Common myeloid progenitor, CD34-positive (primary cell): ENCODE measurements around the gene ILK.
A peak's percentile ranks its signal among the peaks of the same experiment; 100 is the strongest.

Experiments
- CTCF ChIA-PET: fragments of 350-600 bp; sonication (Branson Sonifier 250); formaldehyde crosslinking; loops from one replicate; lab custom pipeline; 2021; ENCODE audit warnings: antibody characterized with exemption; lab: Charles Lee
- POLR2A ChIA-PET: fragments of 350-600 bp; sonication (Branson Sonifier 250); formaldehyde crosslinking; loops from one replicate; lab custom pipeline; 2021; ENCODE audit warnings: antibody characterized with exemption; lab: Charles Lee
- DNase-seq, 3 donors: peaks; one replicate each; pipeline versions ENCODE4 v3.0.0 to v3.0.0-alpha.2; 2013
- H3K27ac ChIP-seq, 2 experiments: 1 replicate in 1 of 2; 2 replicates in 1 of 2; pipeline ENCODE4 v1.7.0; 2013; ENCODE audit warnings: inconsistent platforms in 2 of 2, low read length in 2 of 2, mild to moderate bottlenecking in 2 of 2, low read depth in 1 of 2, moderate library complexity in 1 of 2; ENCODE audit not compliant: severe bottlenecking in 2 of 2, insufficient read depth in 1 of 2, poor library complexity in 1 of 2
- H3K27me3 ChIP-seq, 5 experiments: replicated peaks in 2 of 5; 1 replicate in 3 of 5; 2 replicates in 2 of 5; pipeline versions ENCODE4 v1.6.1 to v1.7.0; 2013; ENCODE audit warnings: low read length in 4 of 5, mild to moderate bottlenecking in 2 of 5, moderate library complexity in 2 of 5, inconsistent platforms in 1 of 5; ENCODE audit not compliant: insufficient read depth in 5 of 5, control insufficient read depth in 4 of 5
- H3K36me3 ChIP-seq, 4 experiments: 1 replicate in 2 of 4; 2 replicates in 2 of 4; pipeline versions ENCODE4 v1.6.1 to v1.7.0; 2013; ENCODE audit warnings: low read length in 3 of 4, control low read depth in 1 of 4, mild to moderate bottlenecking in 1 of 4; ENCODE audit not compliant: control insufficient read depth in 4 of 4, insufficient read depth in 4 of 4
- H3K4me1 ChIP-seq, 4 experiments: 1 replicate in 3 of 4; 2 replicates in 1 of 4; pipeline versions ENCODE4 v1.6.1 to v1.7.1; 2013; ENCODE audit warnings: low read length in 3 of 4, mild to moderate bottlenecking in 3 of 4, control low read depth in 1 of 4, inconsistent platforms in 1 of 4, moderate library complexity in 1 of 4; ENCODE audit not compliant: control insufficient read depth in 4 of 4, insufficient read depth in 4 of 4; ENCODE audit errors: control extremely low read depth in 1 of 4
- H3K4me3 ChIP-seq, 7 experiments: 1 replicate in 4 of 7; 2 replicates in 3 of 7; pipeline versions ENCODE4 v1.5.1 to v1.7.0; 2013; ENCODE audit warnings: mild to moderate bottlenecking in 7 of 7, low read length in 6 of 7, moderate library complexity in 6 of 7, inconsistent platforms in 2 of 7, low read depth in 2 of 7, control low read depth in 1 of 7; ENCODE audit not compliant: insufficient read depth in 4 of 7, control insufficient read depth in 1 of 7; ENCODE audit errors: extremely low read depth in 1 of 7
- H3K9me3 ChIP-seq, 5 experiments: 1 replicate in 4 of 5; 2 replicates in 1 of 5; pipeline versions ENCODE4 v1.6.1 to v1.7.1; 2013; ENCODE audit warnings: low read length in 4 of 5, mild to moderate bottlenecking in 2 of 5, inconsistent platforms in 1 of 5, low read depth in 1 of 5, moderate library complexity in 1 of 5; ENCODE audit not compliant: control insufficient read depth in 4 of 5, insufficient read depth in 2 of 5; ENCODE audit errors: control extremely low read depth in 1 of 5
- WGBS: methylation state at CpG from one replicate; pipeline ENCODE4 v1.1.5; 2013; ENCODE audit not compliant: insufficient coverage; 5-methylcytosine and 5-hydroxymethylcytosine counted together

The ILK gene

GRCh38 chr11:6606471-6607189, 3.1 kb downstream of the ILK start:
- Histone ChIP-seq H3K27ac (peak overlapping the region; percentile 25 to 67), H3K36me3 (peaks cover 5 to 37% (median 35%) of the 10 kb centered on the region in 4 experiments), H3K4me1 (peaks cover 34 to 75% (median 68%) of the 10 kb centered on the region in 4 experiments), H3K9me3 (no peaks in the 10 kb centered on the region), H3K4me3 (peak overlapping the region in 4 of 7 experiments; percentile 18 to 61 (median 44)), H3K27me3 (no peaks in the 10 kb centered on the region)
- 7% methylated on average over 6 of the region's 11 CpGs for WGBS
- ChIA-PET CTCF (interaction anchor here (1.0 to 3.2 kb wide), 5 partner anchors 12 to 100 kb away, joined by 3 to 24 read pairs (median 6); partner anchors contain the start of genes MRPL17 and TPP1), POLR2A (interaction anchor here (0.6 to 1.3 kb wide), 2 partner anchors 12 to 319 kb away, joined by 3 to 6 read pairs; partner anchors contain the start of genes TPP1 and ZNF215)
- peak; percentile 43 to 88 (median 82) for DNase-seq

- Histone ChIP-seq H3K27me3 (no peaks in the 10 kb centered on the region), H3K27ac (peak overlapping the region; percentile 25 to 67), H3K9me3 (no peaks in the 10 kb centered on the region), H3K4me1 (peaks cover 33 to 69% (median 64%) of the 10 kb centered on the region in 4 experiments), H3K36me3 (peaks cover 5 to 36% (median 31%) of the 10 kb centered on the region in 4 experiments), H3K4me3 (peak overlapping the region in 4 of 7 experiments; percentile 11 to 61 (median 33))
- ChIA-PET CTCF (interaction anchor here (1.0 to 3.2 kb wide), 5 partner anchors 11 to 99 kb away, joined by 3 to 24 read pairs (median 6); partner anchors contain the start of genes MRPL17 and TPP1), POLR2A (interaction anchor here (0.6 to 1.3 kb wide), 2 partner anchors 11 to 319 kb away, joined by 3 to 6 read pairs; partner anchors contain the start of genes TPP1 and ZNF215)
- DNase-seq = peak in 1 of 3 donors; percentile 69
Measured at GRCh38 chr11:6607190-6607795, 3.7 kb downstream of the ILK start.

GRCh38 chr11:6608011-6608410, 4.4 kb downstream of the ILK start:
- WGBS = 96% methylated on average over 7 of the region's 9 CpGs
- ChIA-PET POLR2A (interaction anchor here (1.3 kb wide), 1 partner anchor 11 kb away, joined by 6 read pairs; the partner anchor contains the start of gene TPP1), CTCF (interaction anchor here (1.6 to 3.2 kb wide), 3 partner anchors 10 to 76 kb away, joined by 5 to 24 read pairs (median 7); partner anchors contain the start of genes MRPL17 and TPP1)
- no peaks in the 10 kb centered on the region for H3K27me3 ChIP-seq
- peaks cover 5 to 36% (median 31%) of the 10 kb centered on the region in 4 experiments for H3K36me3 ChIP-seq
- H3K9me3 ChIP-seq = no peaks in the 10 kb centered on the region
- DNase-seq = no peak
- H3K27ac ChIP-seq = peak overlapping the region; percentile 3 to 67
- H3K4me3 ChIP-seq = peak overlapping the region in 2 of 7 experiments; percentile 11 to 61
- H3K4me1 ChIP-seq = peaks cover 30 to 69% (median 65%) of the 10 kb centered on the region in 4 experiments

GRCh38 chr11:6608726-6609501, 5.3 kb downstream of the ILK start:
- 95% methylated on average over 10 of the region's 14 CpGs for WGBS
- peaks cover 35 to 72% (median 68%) of the 10 kb centered on the region in 4 experiments for H3K4me1 ChIP-seq
- no peak for DNase-seq
- peaks cover 5 to 40% (median 31%) of the 10 kb centered on the region in 4 experiments for H3K36me3 ChIP-seq
- POLR2A ChIA-PET = interaction anchor here (0.6 kb wide), 1 partner anchor 9 kb away, joined by 3 read pairs; no protein-coding TSS in a partner anchor
- no peaks in the 10 kb centered on the region for H3K27me3 ChIP-seq
- peak overlapping the region; percentile 3 to 67 for H3K27ac ChIP-seq
- CTCF ChIA-PET = interaction anchor here (2.2 to 3.2 kb wide), 2 partner anchors 9 to 75 kb away, joined by 7 to 24 read pairs; partner anchors contain the start of genes MRPL17 and TPP1
- no peak overlapping the region for H3K4me3 ChIP-seq
- no peaks in the 10 kb centered on the region for H3K9me3 ChIP-seq

- Histone ChIP-seq H3K36me3 (peaks cover 7 to 47% (median 35%) of the 10 kb centered on the region in 4 experiments), H3K4me1 (peaks cover 33 to 69% (median 63%) of the 10 kb centered on the region in 4 experiments), H3K27me3 (no peaks in the 10 kb centered on the region), H3K9me3 (no peaks in the 10 kb centered on the region), H3K4me3 (no peak overlapping the region), H3K27ac (peak overlapping the region in 1 of 2 experiments; percentile 67)
- 98% methylated on average over 6 of the region's 8 CpGs for WGBS
- no peak for DNase-seq
- ChIA-PET CTCF (interaction anchor here (3.2 kb wide), 1 partner anchor 9 kb away, joined by 24 read pairs; the partner anchor contains the start of gene TPP1), POLR2A (no interaction called here)
Measured at GRCh38 chr11:6609502-6610015, 6.0 kb downstream of the ILK start.

GRCh38 chr11:6610591-6610990, 7.0 kb downstream of the ILK start:
- no peak overlapping the region for H3K27ac ChIP-seq
- 96% methylated on average over 6 of the region's 6 CpGs for WGBS
- ChIA-PET CTCF (interaction anchor here (2.6 kb wide), 1 partner anchor 14 kb away, joined by 7 read pairs; no protein-coding TSS in a partner anchor), POLR2A (no interaction called here)
- peaks cover 23 to 59% (median 54%) of the 10 kb centered on the region in 4 experiments for H3K4me1 ChIP-seq
- no peaks in the 10 kb centered on the region for H3K27me3 ChIP-seq
- peak overlapping the region in 2 of 7 experiments; percentile 75 to 87 for H3K4me3 ChIP-seq
- H3K36me3 ChIP-seq = peaks cover 7 to 57% (median 41%) of the 10 kb centered on the region in 4 experiments
- no peaks in the 10 kb centered on the region for H3K9me3 ChIP-seq
- no peak for DNase-seq
